Nucleus accumbens (tissue), 56 donors: ENCODE results near the gene RCAN3.
"Not testable (repeated sequence)": the region's sequence is repeated elsewhere in the genome, so short reads cannot be mapped to it uniquely, and the experiment has no call there.

Source experiments
- DNase-seq, 56 donors: peaks; one replicate each; lab custom pipeline; 2025; lab: John Stamatoyannopoulos, UW

Gene RCAN3

DNA sequence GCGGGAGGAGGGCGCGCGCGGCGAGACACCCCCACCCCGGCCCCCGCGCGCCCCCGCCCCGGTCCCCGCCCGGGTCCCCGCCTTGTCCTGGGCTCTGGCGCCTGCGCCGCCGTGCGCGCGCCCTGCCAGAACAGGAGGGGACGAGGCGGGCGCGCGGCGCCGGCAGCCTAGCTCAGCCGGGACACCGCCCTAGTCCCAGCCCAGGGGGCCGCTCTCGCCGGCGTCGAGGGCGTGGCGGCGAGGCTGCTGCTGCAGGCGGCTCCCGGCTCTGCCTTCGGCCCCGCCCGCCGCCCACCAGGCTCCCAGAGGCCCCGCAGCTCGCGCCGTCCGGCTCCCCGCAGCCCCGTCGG lies at the start of gene RCAN3:
RCAN3 (plus strand) TSS at position 128 of the 350 bp plus-strand sequence. CDS start 11,537 bp downstream, outside the sequence.
- DNase-seq = peak in 53 of 56 donors; percentile 15 to 88 (median 61)

DNA sequence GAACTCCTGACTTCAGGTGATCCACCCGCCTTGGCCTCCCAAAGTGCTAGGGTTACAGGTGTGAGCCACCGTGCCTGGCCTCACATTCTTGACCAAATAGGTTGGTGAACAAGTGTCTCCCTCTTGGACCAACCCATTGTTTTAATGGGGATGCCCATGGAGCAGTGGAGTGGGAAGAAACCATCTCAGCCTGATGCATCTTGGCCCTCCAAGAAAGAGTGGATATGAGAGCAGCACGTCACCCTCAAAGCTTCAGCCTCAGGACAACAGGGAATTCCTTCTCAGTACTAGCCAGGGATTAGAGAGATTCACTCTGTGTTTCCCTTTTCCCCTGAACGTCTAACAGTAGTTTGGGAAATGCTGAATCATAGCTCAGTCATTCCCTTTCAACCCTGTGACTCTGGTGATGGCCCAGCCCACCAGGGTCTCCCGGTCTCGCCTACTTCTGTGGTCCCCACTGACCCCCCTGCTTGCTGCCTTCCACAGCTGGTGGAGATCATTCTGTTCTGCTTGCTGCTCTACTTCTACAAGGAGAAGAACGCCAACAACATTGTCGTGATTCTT lies 49.6 kb upstream of the RCAN3 start:
- DNase-seq = no peak

DNA sequence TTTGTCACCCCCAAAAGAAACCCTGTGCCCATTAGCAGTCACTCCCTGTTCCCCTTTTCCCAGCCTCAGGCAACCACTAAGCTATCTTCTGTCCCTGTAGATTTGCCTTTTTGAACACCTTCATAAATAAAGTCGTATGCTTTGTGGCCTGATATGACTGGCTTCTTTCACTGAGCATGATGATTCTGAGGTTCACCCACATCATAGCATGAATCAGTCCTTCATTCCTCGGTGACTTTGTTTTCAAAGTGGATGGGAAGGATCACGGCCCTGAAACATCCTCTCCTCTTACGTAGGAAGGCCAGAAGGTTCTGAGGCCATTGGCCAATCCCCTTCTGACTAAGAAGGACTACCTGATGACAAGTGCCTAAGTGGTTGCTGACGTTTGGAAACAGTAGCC lies 48.0 kb upstream of the RCAN3 start:
- no peak for DNase-seq

DNA sequence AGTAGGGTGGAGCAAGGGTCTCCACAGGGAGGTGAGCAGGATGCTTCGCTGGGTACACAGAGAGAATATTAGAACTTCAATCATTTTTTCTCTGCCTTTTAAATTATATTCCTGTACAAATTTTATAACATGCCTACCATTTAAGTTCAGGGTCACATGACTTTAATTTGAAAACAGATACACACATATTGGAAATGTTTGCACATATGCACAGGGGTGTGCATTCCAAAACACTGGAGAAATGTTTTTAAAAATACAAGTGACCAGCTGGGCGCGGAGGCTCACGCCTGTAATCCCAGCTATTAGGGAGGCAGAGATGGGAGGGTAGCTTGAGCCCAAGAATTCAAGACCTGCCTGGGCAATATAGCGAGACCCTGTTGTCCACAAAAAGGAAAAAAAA lies 47.4 kb upstream of the RCAN3 start:
- DNase-seq = no peak

DNA sequence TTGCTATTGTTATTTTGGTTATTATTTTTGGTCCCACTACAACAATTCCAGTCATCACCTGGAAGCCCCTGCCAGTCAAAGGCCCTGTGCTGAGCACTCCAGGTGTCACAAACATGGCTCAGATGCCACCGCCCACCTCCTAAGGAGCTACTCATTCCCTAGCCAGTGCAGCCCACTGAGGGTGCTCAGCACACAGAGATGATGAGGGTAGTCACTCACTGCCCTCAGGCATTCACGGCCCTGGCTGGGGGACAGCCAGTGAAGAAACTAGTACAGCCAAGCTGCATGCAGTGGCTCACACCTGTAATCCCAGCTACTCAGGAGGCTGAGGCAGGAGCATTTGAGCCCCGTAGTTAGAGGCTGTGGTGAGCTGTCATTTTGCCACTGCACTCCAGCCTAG lies 44.8 kb upstream of the RCAN3 start:
- DNase-seq = no peak

DNA sequence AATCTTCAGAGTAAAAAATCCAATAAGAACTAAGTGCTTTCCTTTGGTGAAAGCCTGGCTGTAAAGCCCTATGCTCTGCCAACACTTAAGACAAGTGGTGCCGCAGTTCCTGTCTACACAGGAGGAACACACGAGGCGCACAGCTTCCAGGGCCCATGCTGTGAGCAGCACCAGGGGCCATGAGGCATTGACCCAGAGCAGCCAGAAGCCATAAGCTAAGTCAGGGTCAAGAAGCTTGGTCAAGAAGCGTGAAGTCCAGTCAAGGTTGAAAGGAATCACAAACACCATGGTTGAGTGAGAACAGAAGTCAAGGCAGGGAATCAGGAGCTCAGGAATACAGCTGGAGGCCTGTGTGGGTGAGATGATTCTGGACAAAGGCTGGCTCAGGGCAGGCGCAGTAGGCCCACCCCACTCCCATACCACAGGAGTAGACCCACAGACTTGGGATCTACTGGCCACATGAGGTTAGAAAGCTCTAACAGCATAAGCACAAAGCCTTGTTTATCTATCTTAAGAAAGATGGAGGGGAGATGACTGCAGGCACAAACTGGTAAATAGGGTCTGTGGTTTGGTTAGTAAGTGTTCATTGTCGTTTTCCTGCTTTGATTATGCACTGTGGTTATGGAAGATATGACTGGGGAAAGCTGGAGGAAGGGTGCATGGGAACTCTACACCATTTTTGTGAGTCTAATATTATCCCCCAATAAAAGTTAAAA lies 42.9 kb upstream of the RCAN3 start:
- no peak for DNase-seq

DNA sequence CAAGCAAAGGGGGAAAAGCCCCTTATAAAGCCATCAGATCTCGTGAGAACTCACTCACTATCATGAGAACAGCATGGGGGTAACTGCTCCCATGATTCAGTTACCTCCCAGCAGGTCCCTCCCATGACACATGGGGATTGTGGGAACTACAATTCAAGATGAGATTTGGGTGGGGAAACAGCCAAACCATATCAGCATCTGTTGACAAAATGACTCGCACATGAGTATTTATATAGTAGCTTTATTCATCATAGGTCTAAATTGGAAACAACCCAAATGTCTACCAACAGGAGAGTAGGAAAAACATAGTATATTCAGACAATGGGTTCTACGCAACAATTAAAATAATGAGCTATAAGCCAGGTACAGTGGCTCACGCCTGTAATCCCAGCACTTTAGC lies 40.5 kb upstream of the RCAN3 start:
- DNase-seq = not testable (repeated sequence)

DNA sequence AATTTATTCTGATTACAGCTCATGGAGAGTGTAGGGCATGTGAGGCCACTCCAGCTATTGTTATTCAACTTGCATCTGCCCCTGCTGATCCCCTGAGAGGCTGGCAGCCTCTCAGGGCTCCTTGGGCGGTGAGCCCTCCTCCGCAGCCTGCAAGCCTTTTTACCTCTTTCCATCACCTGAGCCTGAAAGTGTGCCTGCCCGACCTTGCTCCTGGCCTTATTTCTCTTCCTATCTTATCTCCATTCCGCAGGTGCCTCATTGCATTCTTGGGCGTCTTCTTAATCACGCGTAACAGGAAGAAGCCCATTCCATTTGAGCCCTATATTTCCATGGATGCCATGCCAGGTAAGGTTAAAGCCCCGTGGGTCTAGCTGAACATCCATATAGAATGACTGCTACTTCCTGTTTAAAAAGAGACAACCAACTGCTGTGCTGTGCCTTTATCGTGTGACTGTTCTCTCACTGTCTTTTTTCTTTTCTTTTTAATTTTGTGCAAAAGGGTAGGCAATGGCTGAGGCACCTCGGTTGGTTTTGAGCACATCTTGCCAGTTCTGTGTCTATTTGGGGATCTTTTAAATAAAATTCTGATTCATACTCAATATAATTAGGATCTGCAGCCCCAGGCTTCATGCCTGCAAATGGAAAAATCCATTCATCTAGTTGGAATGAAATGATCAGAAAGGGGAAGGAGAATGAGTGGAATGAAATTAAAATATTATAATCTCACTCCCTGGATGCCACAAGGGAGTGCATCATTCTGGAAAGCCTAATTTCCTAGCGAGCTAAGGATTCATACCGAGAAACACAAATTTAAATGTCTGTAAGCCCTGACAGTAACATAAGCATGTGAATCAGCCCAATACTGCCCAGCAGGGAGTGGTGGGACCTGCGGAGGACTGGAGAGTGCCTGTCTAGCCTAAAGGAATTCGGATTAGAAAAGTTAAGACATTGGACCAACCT lies 38.6 kb upstream of the RCAN3 start:
- DNase-seq = peak in 2 of 56 donors; percentile 12 to 14

DNA sequence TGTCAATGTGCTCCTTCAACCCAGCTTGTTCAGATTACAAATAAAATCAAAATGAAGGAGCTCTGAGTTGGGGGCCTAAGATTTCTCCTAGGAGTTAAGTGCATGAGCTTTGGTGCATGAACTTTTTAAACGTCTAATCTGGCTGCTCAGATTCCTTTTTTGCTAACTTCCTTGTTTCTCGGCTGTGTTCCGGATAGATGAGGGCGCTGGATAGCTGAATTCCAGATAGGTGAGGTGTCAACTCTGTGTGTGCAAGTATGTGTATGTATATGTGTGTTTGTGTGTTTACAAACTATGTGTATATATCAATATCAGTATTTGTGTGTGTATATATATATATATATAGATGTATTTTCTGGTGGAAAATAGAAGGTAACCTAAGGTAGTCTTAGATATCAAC lies 37.5 kb upstream of the RCAN3 start:
- DNase-seq = no peak

DNA sequence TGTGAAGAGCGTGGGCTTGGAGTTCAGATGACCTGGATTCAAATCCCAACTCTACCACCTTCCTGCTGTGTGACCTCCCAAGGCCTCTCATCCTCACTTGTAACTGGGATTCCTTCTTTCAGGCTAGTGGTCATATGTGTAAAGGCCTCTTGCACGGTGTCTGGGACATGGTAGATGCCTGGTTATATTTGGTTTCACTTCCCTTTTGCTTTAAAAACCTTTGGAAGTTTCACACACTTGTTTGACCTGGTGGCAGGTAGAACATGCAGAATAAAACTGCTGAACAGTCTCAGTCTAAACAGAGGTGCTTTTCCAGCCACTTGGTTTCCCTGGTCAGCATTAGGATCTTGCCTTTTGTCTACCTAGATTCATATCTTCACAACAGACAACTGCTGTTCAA lies 37.0 kb upstream of the RCAN3 start:
- DNase-seq = no peak

DNA sequence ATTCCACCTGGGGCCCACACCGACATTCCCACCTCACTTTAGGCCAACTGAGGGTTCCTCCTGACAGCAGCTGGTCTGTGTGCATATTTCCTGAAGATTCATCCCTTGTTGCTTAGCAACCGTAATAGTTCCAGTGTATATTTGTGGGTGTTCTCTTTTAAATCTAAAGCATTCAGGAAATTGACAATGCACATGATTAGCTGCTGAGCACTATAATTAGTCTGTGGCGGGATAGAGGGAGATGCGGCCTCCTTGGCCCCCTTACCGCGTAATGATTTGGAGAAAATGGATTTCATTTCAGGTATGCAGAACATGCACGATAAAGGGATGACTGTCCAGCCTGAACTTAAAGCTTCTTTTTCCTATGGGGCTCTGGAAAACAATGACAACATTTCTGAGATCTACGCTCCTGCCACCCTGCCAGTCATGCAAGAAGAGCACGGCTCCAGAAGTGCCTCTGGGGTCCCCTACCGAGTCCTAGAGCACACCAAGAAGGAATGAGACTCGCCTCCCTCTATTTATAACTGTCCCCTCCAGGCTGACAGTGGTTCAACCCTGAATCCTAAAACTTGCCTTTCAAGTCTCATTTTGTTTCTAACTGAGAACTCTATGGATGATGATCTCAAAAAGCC lies 33.8 kb upstream of the RCAN3 start:
- DNase-seq = no peak

DNA sequence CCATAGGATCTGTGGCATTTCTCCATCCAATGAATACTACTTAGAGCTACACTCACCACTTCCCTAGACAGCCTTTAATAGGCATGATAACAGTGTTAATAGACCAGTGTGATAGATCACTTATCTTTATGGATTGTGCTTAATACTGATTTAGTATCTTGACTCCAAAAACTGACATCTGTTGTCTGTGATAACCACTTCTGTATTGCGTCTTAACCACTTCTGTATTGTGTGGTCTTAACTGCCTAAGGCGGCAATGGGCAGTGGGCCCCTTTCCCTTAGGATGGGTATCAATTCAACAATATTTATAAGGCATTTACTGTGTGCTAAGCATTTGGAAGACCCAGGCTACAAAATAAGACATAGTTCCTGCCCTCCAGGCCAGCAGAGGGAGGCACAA lies 32.0 kb upstream of the RCAN3 start:
- no peak for DNase-seq

DNA sequence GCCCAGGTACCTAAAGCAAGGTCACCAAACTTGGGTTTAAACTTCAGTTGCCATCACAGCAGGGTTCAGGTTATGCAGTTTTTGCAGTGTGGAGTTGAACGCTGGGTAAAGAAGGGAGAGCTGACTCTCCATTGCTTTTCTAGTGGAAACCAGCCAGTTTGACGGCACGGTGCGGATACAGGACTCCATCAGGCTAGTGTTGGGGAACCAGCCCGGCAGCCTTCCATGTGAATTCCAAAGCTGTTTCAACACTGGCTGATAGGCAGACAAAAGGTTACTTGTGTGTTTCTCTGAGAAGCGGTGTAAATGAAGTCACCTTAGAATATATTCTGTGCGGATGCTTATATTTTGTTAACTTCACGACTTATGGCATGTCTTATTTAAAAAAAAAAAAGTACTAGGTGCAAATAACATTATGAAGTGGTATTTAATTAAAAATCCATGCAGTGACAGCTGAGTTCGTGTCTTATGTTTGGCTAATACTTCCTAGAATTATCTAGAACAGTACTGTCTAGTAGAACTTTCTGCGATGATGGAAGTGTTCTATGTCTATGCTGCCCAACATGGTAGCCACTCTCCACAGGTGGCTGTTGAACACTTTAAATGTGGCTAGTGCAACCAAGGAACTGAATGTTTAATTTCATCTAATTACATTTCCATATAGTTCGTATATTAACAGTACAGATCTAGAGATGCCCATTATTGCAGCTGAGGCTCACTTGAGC lies 29.9 kb upstream of the RCAN3 start:
- DNase-seq = no peak

DNA sequence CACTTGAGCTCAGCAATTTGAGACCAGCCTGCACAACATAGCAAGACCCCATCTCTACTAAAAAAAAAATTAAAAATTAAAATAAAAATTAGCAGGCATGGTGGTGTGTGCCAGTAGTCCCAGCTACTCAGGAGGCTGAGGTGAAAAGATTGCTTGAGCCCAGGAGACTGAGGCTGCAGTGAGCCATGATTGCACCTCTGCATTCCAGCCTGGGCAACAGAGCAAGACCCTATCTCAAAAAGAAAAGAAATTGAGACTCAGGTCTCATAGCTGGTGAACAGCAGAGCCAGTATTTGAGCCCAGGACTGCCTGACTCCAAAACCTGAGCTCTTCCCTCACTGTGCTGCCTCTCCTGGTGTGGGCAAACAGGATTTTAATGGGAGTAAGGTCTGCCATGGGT lies 28.4 kb upstream of the RCAN3 start:
- no peak for DNase-seq

DNA sequence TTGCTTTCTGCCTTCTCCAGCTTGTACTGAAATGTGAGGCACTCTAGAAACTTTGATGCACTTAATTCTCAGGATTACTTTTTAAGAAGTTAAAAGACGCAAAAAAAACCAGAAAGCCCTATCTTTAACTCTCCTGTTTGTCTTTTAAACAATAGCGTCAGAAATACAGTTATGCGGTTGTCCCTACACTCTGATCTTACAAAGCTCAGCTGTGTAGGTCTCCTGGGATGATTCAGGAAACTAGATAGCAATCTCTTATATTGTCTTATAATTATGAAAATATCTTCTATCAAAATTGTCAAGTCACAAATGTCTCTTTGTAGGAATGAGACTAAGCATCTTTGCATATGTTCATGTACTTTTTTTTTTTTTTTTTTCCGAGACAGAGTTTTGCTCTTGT lies 26.9 kb upstream of the RCAN3 start:
- no peak for DNase-seq

DNA sequence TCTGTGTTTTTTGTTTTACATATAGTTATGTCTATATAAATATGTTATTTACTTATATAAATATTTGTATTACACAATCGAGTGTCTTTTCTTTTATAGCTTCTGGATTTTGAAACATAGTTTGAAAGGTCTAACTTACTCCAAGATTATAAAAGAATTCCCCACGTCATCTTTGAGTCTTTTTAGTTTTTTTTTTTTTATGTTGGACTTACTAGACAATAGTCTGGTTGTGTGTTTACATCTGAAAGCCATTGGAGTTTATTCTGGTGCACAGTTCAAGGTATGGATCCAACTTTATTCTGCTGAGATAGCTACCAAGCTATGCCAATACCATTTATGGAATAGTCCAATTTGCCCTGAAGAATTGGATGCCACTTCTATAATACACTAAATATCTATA lies 26.1 kb upstream of the RCAN3 start:
- DNase-seq = no peak

DNA sequence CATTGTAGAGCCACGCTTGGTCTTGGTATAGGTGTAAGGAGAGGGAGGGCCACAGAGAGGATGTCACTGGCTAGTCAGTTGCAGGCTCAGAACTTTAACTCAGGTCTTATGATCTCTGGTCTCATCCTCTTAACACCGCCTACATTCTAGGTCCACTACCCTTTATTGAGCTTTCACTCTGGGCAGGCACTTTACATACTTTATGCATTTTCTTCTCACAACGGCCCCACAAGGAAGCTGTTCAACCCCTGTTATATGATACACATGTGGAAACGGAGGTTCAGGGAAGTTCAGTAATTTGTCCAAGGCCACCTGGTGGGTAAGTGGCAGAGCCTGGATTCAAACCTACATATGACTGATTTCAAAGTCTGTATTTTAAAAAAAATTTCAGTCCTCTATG lies 25.3 kb upstream of the RCAN3 start:
- DNase-seq = no peak

DNA sequence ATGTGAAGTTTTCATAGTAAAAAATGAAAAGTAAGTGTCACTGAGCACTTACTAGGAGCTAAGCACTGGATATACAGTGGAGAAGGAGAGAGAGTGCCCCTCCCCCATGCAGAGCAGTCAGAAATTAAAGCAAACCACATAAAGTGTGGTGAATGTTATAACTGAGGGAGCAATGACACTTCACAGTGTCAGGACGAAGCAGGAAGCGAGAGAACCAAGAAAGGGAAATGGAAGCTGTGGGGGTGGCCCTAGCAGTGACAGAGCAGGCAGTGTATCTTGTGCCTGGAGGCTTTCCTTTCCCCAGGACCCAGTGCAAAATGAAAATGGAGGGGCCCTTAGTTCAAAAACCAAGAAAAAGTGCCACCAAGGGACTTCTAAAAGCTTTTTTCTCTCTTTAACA lies 21.5 kb upstream of the RCAN3 start:
- DNase-seq = peak in 10 of 56 donors; percentile 2 to 49 (median 18)

DNA sequence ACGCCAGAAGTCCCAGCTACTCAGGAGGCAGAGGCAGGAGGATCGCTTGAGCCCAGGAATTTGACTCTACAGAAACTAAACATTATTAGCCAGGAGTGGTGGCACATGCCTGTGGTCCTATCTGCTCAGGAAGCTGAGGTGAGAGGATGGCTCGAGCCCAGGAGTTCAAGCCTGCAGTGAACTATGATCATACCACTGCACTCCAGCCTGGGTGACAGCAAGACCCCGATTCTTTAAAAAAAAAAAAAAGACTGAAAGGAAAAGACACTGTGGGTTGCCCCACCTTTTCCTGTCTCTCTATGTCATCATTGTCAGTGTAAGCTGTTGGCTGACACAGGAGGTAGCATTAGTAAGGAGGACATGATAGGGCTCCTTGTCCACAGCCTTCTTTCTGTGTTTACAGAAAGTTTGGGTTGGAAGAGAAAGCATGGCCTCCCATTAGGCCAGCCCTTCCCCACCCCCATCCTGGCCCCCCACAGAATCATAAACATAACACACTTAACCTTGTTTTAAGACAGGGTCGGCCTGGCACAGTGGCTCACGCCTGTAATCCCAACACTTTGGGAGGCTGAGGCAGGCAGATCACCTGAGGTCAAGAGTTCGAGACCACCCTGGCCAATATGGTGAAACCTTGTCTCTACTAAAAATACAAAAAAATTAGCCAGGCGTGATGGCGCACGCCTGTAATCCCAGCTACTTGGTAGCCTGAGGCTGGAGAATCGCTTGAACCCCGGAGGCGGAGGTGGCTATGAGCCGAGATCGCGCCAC lies 20.6 kb upstream of the RCAN3 start:
- no peak for DNase-seq

DNA sequence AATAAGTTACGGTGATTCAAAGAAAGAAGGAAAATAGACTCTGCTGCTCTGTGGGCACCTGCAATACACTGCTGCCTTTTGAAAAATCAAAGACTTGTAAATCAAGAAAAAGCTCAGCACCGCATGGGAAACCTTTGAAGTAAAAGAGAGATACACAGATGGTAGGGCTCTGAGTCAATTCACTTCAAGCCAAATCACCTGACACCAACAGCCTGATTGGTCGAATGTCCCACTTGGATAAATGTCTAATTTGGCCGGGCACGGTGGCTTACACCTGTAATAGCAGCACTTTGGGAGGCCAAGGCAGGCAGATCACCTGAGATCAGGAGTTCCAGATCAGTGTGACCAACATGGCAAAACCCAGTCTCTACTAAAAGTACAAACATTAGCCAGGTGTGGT lies 19.2 kb upstream of the RCAN3 start:
- no peak for DNase-seq
